GM18498 (cell line): ENCODE data around the gene TM7SF2.
A peak's percentile ranks its signal among the peaks of the same experiment; 100 is the strongest.
"Not testable (repeated sequence)": the region's sequence is repeated elsewhere in the genome, so short reads cannot be mapped to it uniquely, and the experiment has no call there.

Source experiments
- ATAC-seq: cut with Tn5 transposase; IDR thresholded peaks from one replicate; pipeline ENCODE4 v1.9.1; 2021; ENCODE audit warnings: mild to moderate bottlenecking, moderate library complexity; ENCODE audit not compliant: unreplicated experiment

TM7SF2 gene

GRCh38 chr11:65114538-65115171 is 3.0 kb downstream of the TM7SF2 start:
- no peak for ATAC-seq

- no peak for ATAC-seq
Measured at GRCh38 chr11:65115361-65116082, 3.9 kb downstream of the TM7SF2 start.

GRCh38 chr11:65116370-65117205 is 4.9 kb downstream of the TM7SF2 start:
- no peak for ATAC-seq

GRCh38 chr11:65117206-65118096 is 5.8 kb downstream of the TM7SF2 start, which contains the start of gene ZNHIT2:
ZNHIT2 (minus strand) TSS chr11:65117701; CDS start chr11:65117653, 48 bp downstream.
- peak; percentile 64 for ATAC-seq

- no peak for ATAC-seq
Measured at GRCh38 chr11:65118097-65118837, 6.6 kb downstream of the TM7SF2 start.

- not testable (repeated sequence) for ATAC-seq
Measured at GRCh38 chr11:65118891-65119669, 7.4 kb downstream of the TM7SF2 start.

- ATAC-seq, result no peak
Measured at GRCh38 chr11:65119670-65119995, 8.0 kb downstream of the TM7SF2 start.

GRCh38 chr11:65120831-65121230 is 9.2 kb downstream of the TM7SF2 start:
- ATAC-seq, result no peak

GRCh38 chr11:65121447-65121864 is 9.8 kb downstream of the TM7SF2 start:
- no peak for ATAC-seq

- peak; percentile 70 for ATAC-seq
Measured at GRCh38 chr11:65121865-65122696, 10.4 kb downstream of the TM7SF2 start, which contains the start of the genes FAU and MRPL49. FAU (minus strand) TSS chr11:65122134; CDS start chr11:65121813, 321 bp downstream. MRPL49 (plus strand) TSS chr11:65122321; CDS start chr11:65122347, 26 bp downstream.

- ATAC-seq, result no peak
Measured at GRCh38 chr11:65124480-65125196, 13.0 kb downstream of the TM7SF2 start.

- ATAC-seq, result no peak
Measured at GRCh38 chr11:65125197-65126056, 13.8 kb downstream of the TM7SF2 start.

- ATAC-seq, result no peak
Measured at GRCh38 chr11:65126624-65127274, 15.1 kb downstream of the TM7SF2 start.

GRCh38 chr11:65127473-65128181 is 16.0 kb downstream of the TM7SF2 start:
- no peak for ATAC-seq
